Trophoblast cell (in vitro differentiated cells and primary cell): ENCODE measurements around the gene PEX5.

Source experiments
- DNase-seq, 2 donors: peaks; one replicate each; pipeline ENCODE4 v3.0.0-alpha.2; 2016
- H2AFZ ChIP-seq: 2 replicates; pipeline ENCODE4 v1.6.1; 2013; ENCODE audit warnings: low read length, moderate library complexity, mild to moderate bottlenecking; ENCODE audit not compliant: insufficient read depth, poor library complexity
- H2AK5ac ChIP-seq: 2 replicates; pipeline ENCODE4 v1.6.1; 2013; ENCODE audit warnings: mild to moderate bottlenecking, low read length
- H2BK120ac ChIP-seq: 2 replicates; pipeline ENCODE4 v1.6.1; 2013; ENCODE audit warnings: low read length, mild to moderate bottlenecking, moderate library complexity; ENCODE audit not compliant: insufficient read depth, poor library complexity
- H2BK12ac ChIP-seq: 2 replicates; pipeline ENCODE4 v1.6.1; 2013; ENCODE audit warnings: mild to moderate bottlenecking, low read length, moderate library complexity
- H2BK5ac ChIP-seq: 2 replicates; pipeline ENCODE4 v1.6.1; 2013; ENCODE audit warnings: low read length, low read depth, moderate library complexity, mild to moderate bottlenecking; ENCODE audit not compliant: poor library complexity
- H3K14ac ChIP-seq: 2 replicates; pipeline ENCODE4 v1.6.1; 2013; ENCODE audit warnings: mild to moderate bottlenecking, low read length
- H3K18ac ChIP-seq: 2 replicates; pipeline ENCODE4 v1.6.1; 2013; ENCODE audit warnings: mild to moderate bottlenecking, low read length
- H3K23ac ChIP-seq: 2 replicates; pipeline ENCODE4 v1.6.1; 2013; ENCODE audit warnings: low read length
- H3K27ac ChIP-seq: 2 replicates; pipeline ENCODE4 v1.5.1; 2013; ENCODE audit warnings: low read depth, mild to moderate bottlenecking, inconsistent platforms, low read length, moderate library complexity
- H3K27me3 ChIP-seq: 2 replicates; pipeline ENCODE4 v1.6.1; 2013; ENCODE audit warnings: inconsistent platforms, mild to moderate bottlenecking, low read length, moderate library complexity; ENCODE audit not compliant: insufficient read depth
- H3K36me3 ChIP-seq, 2 experiments: 1 replicate in 1 of 2; 2 replicates in 1 of 2; pipeline ENCODE4 v1.6.1; 2013; ENCODE audit warnings: low read length in 2 of 2, mild to moderate bottlenecking in 2 of 2, moderate library complexity in 1 of 2; ENCODE audit not compliant: insufficient read depth in 2 of 2, control insufficient read depth in 1 of 2
- H3K4ac ChIP-seq: 2 replicates; pipeline ENCODE4 v1.6.1; 2013; ENCODE audit warnings: low read depth, mild to moderate bottlenecking, low read length, moderate library complexity
- H3K4me1 ChIP-seq, 2 experiments: 1 replicate in 1 of 2; 2 replicates in 1 of 2; pipeline ENCODE4 v1.6.1; 2013; ENCODE audit warnings: low read length in 2 of 2, mild to moderate bottlenecking in 2 of 2, moderate library complexity in 1 of 2; ENCODE audit not compliant: insufficient read depth in 2 of 2, control insufficient read depth in 1 of 2
- H3K4me2 ChIP-seq: 2 replicates; pipeline ENCODE4 v1.6.1; 2013; ENCODE audit warnings: inconsistent platforms, mild to moderate bottlenecking, low read length, moderate library complexity
- H3K4me3 ChIP-seq: 2 replicates; pipeline ENCODE4 v1.5.1; 2013; ENCODE audit warnings: mild to moderate bottlenecking, low read depth, low read length, inconsistent platforms
- H3K79me1 ChIP-seq: one replicate; pipeline ENCODE4 v1.6.1; 2013; ENCODE audit warnings: low read length
- H3K79me2 ChIP-seq: 2 replicates; pipeline ENCODE4 v1.6.1; 2013; ENCODE audit warnings: low read length, mild to moderate bottlenecking; ENCODE audit not compliant: control insufficient read depth, insufficient read depth, poor library complexity
- H3K9ac ChIP-seq: 2 replicates; pipeline ENCODE4 v1.6.1; 2013; ENCODE audit warnings: mild to moderate bottlenecking, low read length
- H3K9me3 ChIP-seq: 2 replicates; pipeline ENCODE4 v1.6.1; 2013; ENCODE audit warnings: low read depth, mild to moderate bottlenecking, control low read depth, inconsistent platforms, low read length; ENCODE audit not compliant: insufficient read depth
- H4K12ac ChIP-seq: 2 replicates; pipeline ENCODE4 v1.6.1; 2013; ENCODE audit warnings: low read depth, mild to moderate bottlenecking, low read length, moderate library complexity
- H4K8ac ChIP-seq: 2 replicates; pipeline ENCODE4 v1.6.1; 2013; ENCODE audit warnings: low read depth, mild to moderate bottlenecking, low read length, moderate library complexity
- H4K91ac ChIP-seq: one replicate; pipeline ENCODE4 v1.6.1; 2013; ENCODE audit warnings: low read depth, mild to moderate bottlenecking, low read length, moderate library complexity
- WGBS: extraction: QIAGEN DNeasy Blood & Tissue Kit; methylation state at CpG from one replicate; pipeline ENCODE4 v1.1.7; 2013; ENCODE audit warnings: missing lambda C conversion rate; ENCODE audit not compliant: insufficient read length, insufficient coverage; ENCODE audit errors: extremely low coverage; 5-methylcytosine and 5-hydroxymethylcytosine counted together

PEX5 gene

DNA sequence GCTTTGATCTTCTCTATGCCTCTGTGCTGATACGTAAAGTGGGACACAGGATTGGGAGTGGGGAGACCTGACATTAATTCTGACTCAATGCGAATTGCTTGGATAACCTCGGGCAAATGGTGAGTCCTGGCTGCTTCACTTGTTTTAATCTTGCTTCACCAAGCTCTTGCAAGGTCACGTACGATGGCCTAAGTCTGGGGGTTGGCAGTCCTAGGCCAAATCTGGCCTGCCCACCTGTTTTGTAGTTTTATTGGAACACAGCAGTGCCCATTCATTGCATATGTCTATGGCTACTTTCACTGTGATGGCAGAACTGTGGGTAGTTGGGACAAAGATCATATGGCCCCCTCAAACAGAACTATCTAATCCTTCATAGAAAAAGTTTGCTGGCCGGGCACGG lies 45.9 kb upstream of the PEX5 start:
- Histone ChIP-seq H3K4me1 (peaks cover 0 to 2% of the 10 kb centered on the region in 2 experiments), H4K91ac (no peak overlapping the region), H2AFZ (no peak overlapping the region), H3K4me3 (no peak overlapping the region), H3K4me2 (no peak overlapping the region), H3K9ac (no peak overlapping the region), H4K8ac (no peak overlapping the region), H2BK120ac (no peak overlapping the region), H2AK5ac (no peak overlapping the region), H3K4ac (no peak overlapping the region), H3K27me3 (no peaks in the 10 kb centered on the region), H3K14ac (no peak overlapping the region), H3K79me1 (no peaks in the 10 kb centered on the region), H3K9me3 (peaks cover 1% of the 10 kb centered on the region), H2BK12ac (no peak overlapping the region), H3K79me2 (no peaks in the 10 kb centered on the region), H4K12ac (no peak overlapping the region), H3K36me3 (peaks cover 5 to 17% of the 10 kb centered on the region in 2 experiments), H3K18ac (no peak overlapping the region), H3K27ac (no peak overlapping the region), H2BK5ac (no peak overlapping the region), H3K23ac (no peak overlapping the region)
- no CpG with 5 or more reads among the region's 7 CpGs for WGBS
- DNase-seq: no peak

DNA sequence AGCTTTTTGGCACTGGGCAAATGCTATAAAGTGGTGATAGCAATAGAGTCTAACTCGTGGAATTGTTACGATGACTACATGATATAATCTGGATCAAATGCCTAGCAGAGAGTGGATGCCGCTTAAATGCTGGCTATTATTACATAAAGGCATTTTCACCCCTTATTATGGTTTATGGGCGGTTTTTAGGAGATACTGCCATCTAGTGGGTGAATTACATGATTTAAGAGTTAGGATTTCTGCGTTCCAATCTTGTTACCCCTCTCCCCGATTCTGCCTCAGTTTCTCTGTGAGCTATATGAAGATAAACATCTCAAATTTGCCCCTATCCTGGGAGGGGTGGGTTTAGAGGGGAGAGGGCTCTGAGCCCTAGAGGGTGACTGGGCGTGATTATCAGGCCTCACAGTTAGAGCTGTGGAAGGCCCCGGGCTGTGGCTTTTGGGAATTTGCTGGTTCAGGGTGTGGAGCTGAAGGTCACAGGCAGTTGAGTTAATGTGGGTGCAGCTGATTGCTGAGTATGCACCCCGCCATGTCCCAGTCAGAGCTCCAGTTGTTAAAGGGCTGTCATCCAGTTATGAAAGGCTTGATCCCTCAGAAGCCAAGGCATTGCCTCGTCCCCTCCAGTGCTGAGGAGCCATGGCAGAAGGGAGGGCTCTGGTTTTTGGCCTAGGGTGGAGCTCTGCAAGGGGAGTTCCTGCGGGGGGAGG lies 44.9 kb upstream of the PEX5 start:
- Histone ChIP-seq H3K79me1 (no peaks in the 10 kb centered on the region), H3K27me3 (no peaks in the 10 kb centered on the region), H2BK120ac (no peak overlapping the region)

DNA sequence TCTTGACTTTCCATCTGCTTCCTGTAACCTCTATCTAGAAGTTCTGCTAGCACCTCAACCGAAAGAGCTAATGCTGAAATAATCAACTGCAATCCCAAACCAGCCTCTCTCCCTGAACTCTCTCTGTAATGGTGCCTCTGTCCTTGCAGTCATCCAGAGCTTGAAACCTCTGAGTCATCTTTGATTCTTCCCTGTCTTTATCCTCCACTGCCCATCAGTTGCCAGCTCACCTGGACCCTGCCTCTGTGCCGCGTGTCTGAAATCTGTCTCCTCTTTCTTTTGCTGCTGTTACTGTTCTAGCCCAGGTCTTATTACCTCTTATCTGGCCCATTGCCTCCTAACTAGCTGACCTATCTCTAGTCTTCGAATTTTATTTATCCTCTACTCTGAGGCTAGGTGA lies 43.8 kb upstream of the PEX5 start:
- Histone ChIP-seq H3K9ac (no peak overlapping the region), H3K79me1 (no peaks in the 10 kb centered on the region), H3K36me3 (peaks cover 18 to 35% of the 10 kb centered on the region in 2 experiments), H2BK12ac (no peak overlapping the region), H2AK5ac (no peak overlapping the region), H2BK120ac (no peak overlapping the region), H3K9me3 (peaks cover 1% of the 10 kb centered on the region), H3K4me1 (peaks cover 0 to 2% of the 10 kb centered on the region in 2 experiments), H4K91ac (no peak overlapping the region), H3K79me2 (no peaks in the 10 kb centered on the region), H3K27me3 (no peaks in the 10 kb centered on the region), H3K27ac (no peak overlapping the region), H4K12ac (no peak overlapping the region), H2BK5ac (no peak overlapping the region), H3K23ac (no peak overlapping the region), H3K4me2 (no peak overlapping the region), H2AFZ (no peak overlapping the region), H3K14ac (no peak overlapping the region), H3K4ac (no peak overlapping the region), H3K18ac (no peak overlapping the region), H3K4me3 (no peak overlapping the region), H4K8ac (no peak overlapping the region)
- DNase-seq: peak in 1 of 2 donors; percentile 32
- no CpG with 5 or more reads among the region's 4 CpGs for WGBS

More for the DNA sequence above, 44.9 kb upstream of the PEX5 start:
- Histone ChIP-seq H3K9me3 (peaks cover 1% of the 10 kb centered on the region), H3K4me1 (peaks cover 0 to 2% of the 10 kb centered on the region in 2 experiments), H3K18ac (no peak overlapping the region), H2BK5ac (no peak overlapping the region), H3K14ac (no peak overlapping the region), H4K12ac (no peak overlapping the region), H4K91ac (no peak overlapping the region), H3K4me2 (no peak overlapping the region), H3K27ac (no peak overlapping the region), H4K8ac (no peak overlapping the region), H3K23ac (no peak overlapping the region), H2AK5ac (no peak overlapping the region), H2AFZ (no peak overlapping the region), H3K4me3 (no peak overlapping the region), H3K79me2 (no peaks in the 10 kb centered on the region), H3K4ac (no peak overlapping the region), H3K36me3 (peaks cover 11 to 24% of the 10 kb centered on the region in 2 experiments), H2BK12ac (no peak overlapping the region), H3K9ac (no peak overlapping the region)
- DNase-seq: peak in 1 of 2 donors; percentile 68
- WGBS: no CpG with 5 or more reads among the region's 11 CpGs

DNA sequence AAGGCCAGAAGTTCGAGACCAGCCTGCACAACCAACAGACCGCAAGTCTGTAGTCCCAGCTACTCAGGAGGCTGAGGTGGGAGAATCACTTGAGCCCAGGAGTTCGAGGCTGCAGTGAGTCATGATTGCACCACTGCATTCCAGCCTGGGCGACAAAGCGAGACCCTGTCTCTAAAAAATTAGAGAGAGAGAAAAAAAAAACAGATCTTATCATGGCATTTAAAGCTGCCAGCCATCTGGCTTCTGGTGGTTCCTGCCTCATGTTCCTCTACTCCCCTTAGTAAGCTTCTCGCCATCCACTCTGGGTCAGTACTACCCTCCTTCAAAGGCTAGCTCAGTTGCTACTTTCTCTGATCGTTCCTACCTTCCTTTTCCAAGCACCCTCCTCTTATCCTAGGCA lies 43.3 kb upstream of the PEX5 start:
- Histone ChIP-seq H3K27me3 (no peaks in the 10 kb centered on the region), H3K23ac (no peak overlapping the region), H3K9ac (no peak overlapping the region), H3K4me1 (peaks cover 0 to 2% of the 10 kb centered on the region in 2 experiments), H2BK120ac (no peak overlapping the region), H2AK5ac (no peak overlapping the region), H2AFZ (no peak overlapping the region), H4K12ac (no peak overlapping the region), H2BK5ac (no peak overlapping the region), H4K91ac (no peak overlapping the region), H3K4me3 (no peak overlapping the region), H3K27ac (no peak overlapping the region), H4K8ac (no peak overlapping the region), H3K4me2 (no peak overlapping the region), H3K79me1 (no peaks in the 10 kb centered on the region), H3K36me3 (peaks cover 21 to 36% of the 10 kb centered on the region in 2 experiments), H3K18ac (no peak overlapping the region), H3K14ac (no peak overlapping the region), H3K9me3 (peaks cover 1% of the 10 kb centered on the region), H2BK12ac (no peak overlapping the region), H3K79me2 (no peaks in the 10 kb centered on the region), H3K4ac (no peak overlapping the region)
- peak in 1 of 2 donors; percentile 54 for DNase-seq
- WGBS: no CpG with 5 or more reads among the region's 7 CpGs
